K562 (cell line): ENCODE data around the gene PTPRU. TPM values are rescaled to one million over a fixed set of nuclear protein-coding genes. Genes with fewer than 3 reads are reported as not detected.

Experiments used
- ATAC-seq: fragments of 200-7000 bp; cut with Tn5 transposase; 3 replicates; pipeline ENCODE4 v1.9.1; 2020; ENCODE audit warnings: moderate library complexity
- BruUV-seq: library from RNA; stranded (reverse); fragments of 400-500 nt; replicated peaks from 2 replicates; lab custom pipeline; 2021; lab: Mats Ljungman, UMichigan
- CTCF ChIA-PET: fragments of 300-600 bp; formaldehyde crosslinking; extraction: SDS; loops from one replicate; lab custom pipeline; 2021; ENCODE audit warnings: low intra/inter-chr PET ratio; lab: Yijun Ruan, JAX
- POLR2A ChIA-PET: fragments of 300-600, 350-650 bp; sonication (Branson Sonifier 250); formaldehyde crosslinking; extraction: SDS; loops from one replicate; lab custom pipeline; 2021; ENCODE audit warnings: antibody characterized with exemption, inconsistent platforms; lab: Yijun Ruan, JAX
- DNase-seq, 4 experiments: peaks; one replicate each; pipeline versions ENCODE4 v3.0.0 to v3.0.0-alpha.2; 2011 to 2018; ENCODE audit warnings: low spot score in 3 of 4, mixed read lengths in 3 of 4; ENCODE audit errors: extremely low read depth in 1 of 4
- FAIRE-seq: peaks from 2 replicates; lab custom pipeline; 2011; peaks lifted over from hg19 to GRCh38; lab: Jason Lieb, UNC
- H2AFZ ChIP-seq: 2 replicates; pipeline ENCODE4 v1.6.0; 2011; ENCODE audit warnings: low read depth, low read length, control low read depth, inconsistent platforms
- H3K27ac ChIP-seq: fragments of 200-600 bp; 3 replicates; pipeline ENCODE4 v1.8.0; 2011; ENCODE audit warnings: low read depth, mild to moderate bottlenecking, control low read depth, inconsistent platforms, low read length, moderate library complexity, mixed read lengths; ENCODE audit errors: extremely low read depth
- H3K27me3 ChIP-seq, 2 experiments: fragments of 300-600 bp in 1 of 2; 2 replicates in 1 of 2; 3 replicates in 1 of 2; pipeline versions ENCODE4 v1.6.0 to v1.8.0; 2011; ENCODE audit warnings: inconsistent platforms in 2 of 2, low read length in 2 of 2, mild to moderate bottlenecking in 1 of 2, mixed read lengths in 1 of 2, moderate library complexity in 1 of 2; ENCODE audit not compliant: control insufficient read depth in 2 of 2, insufficient read depth in 2 of 2
- H3K36me3 ChIP-seq: fragments of 300-600 bp; 3 replicates; pipeline ENCODE4 v1.8.0; 2011; ENCODE audit warnings: mild to moderate bottlenecking, low read length, inconsistent platforms; ENCODE audit not compliant: control insufficient read depth, insufficient read depth
- H3K4me1 ChIP-seq, 2 experiments: fragments of 200-600 bp in 1 of 2; replicated peaks in 1 of 2; 2 replicates in 1 of 2; 3 replicates in 1 of 2; pipeline versions ENCODE4 v1.5.1 to v1.8.0; 2011; ENCODE audit warnings: inconsistent platforms in 2 of 2, low read length in 2 of 2, mild to moderate bottlenecking in 1 of 2, mixed read lengths in 1 of 2, moderate library complexity in 1 of 2; ENCODE audit not compliant: control insufficient read depth in 2 of 2, insufficient read depth in 2 of 2
- H3K4me2 ChIP-seq: 2 replicates; pipeline ENCODE4 v1.6.1; 2011; ENCODE audit warnings: low read length, control low read depth, inconsistent platforms, mixed read lengths; ENCODE audit not compliant: insufficient read depth
- H3K4me3 ChIP-seq: fragments of 200-600 bp; sonication (generic), shearing (Covaris generic); 2 replicates; pipeline ENCODE4 v1.5.1; 2016; ENCODE audit warnings: control low read depth, inconsistent platforms
- H3K79me2 ChIP-seq: fragments of 200-600 bp; 3 replicates; pipeline ENCODE4 v1.8.0; 2011; ENCODE audit warnings: low read length, inconsistent platforms; ENCODE audit not compliant: control insufficient read depth, insufficient read depth
- H3K9ac ChIP-seq, 2 experiments: 2 replicates each; pipeline versions ENCODE4 v1.6.0 to v1.6.1; 2011; ENCODE audit warnings: low read depth in 2 of 2, low read length in 2 of 2, control low read depth in 1 of 2, inconsistent platforms in 1 of 2, mild to moderate bottlenecking in 1 of 2, mixed read lengths in 1 of 2; ENCODE audit not compliant: insufficient read depth in 1 of 2
- H3K9me1 ChIP-seq: one replicate; pipeline ENCODE4 v1.6.0; 2011; ENCODE audit warnings: inconsistent platforms, mild to moderate bottlenecking, low read length, moderate library complexity; ENCODE audit not compliant: control insufficient read depth, insufficient read depth
- H3K9me3 ChIP-seq: replicated peaks from 2 replicates; pipeline ENCODE4 v1.5.1; 2011; ENCODE audit warnings: low read depth, low read length, inconsistent platforms; ENCODE audit not compliant: control insufficient read depth, insufficient read depth
- H4K20me1 ChIP-seq: replicated peaks from 2 replicates; pipeline ENCODE4 v1.6.1; 2011; ENCODE audit warnings: low read length, inconsistent platforms, mixed read lengths; ENCODE audit not compliant: control insufficient read depth, insufficient read depth
- ARID4B ChIP-seq: sonication (generic); formaldehyde crosslinking; IDR thresholded peaks from 2 replicates; pipeline ENCODE4 v1.8.0; 2022; ENCODE audit warnings: mild to moderate bottlenecking, missing genetic modification reagents
- CEBPB ChIP-seq: fragments of 450-650 bp; IDR thresholded peaks from 2 replicates; pipeline ENCODE4 v1.6.1; 2016; ENCODE audit warnings: missing genetic modification characterization, missing compliant biosample characterization
- CLOCK ChIP-seq: fragments of 250-450 bp; sonication (Bioruptor Pico); IDR thresholded peaks from 2 replicates; pipeline ENCODE4 v1.4.0; 2020; ENCODE audit warnings: mild to moderate bottlenecking, moderate library complexity, borderline replicate concordance
- GATA2 ChIP-seq: sonication (generic); formaldehyde crosslinking; IDR thresholded peaks from 2 replicates; pipeline ENCODE4 v1.4.0; 2020; ENCODE audit warnings: mild to moderate bottlenecking, missing genetic modification reagents
- KDM4B ChIP-seq, 2 experiments: fragments of 450-650 bp in 1 of 2; sonication (generic) in 1 of 2; IDR thresholded peaks; 2 replicates each; pipeline ENCODE4 v1.6.1; 2016 to 2017; ENCODE audit warnings: borderline replicate concordance in 2 of 2, antibody characterized with exemption in 1 of 2, low read depth in 1 of 2, mild to moderate bottlenecking in 1 of 2
- MCM5 ChIP-seq: fragments of 450-650 bp; IDR thresholded peaks from 2 replicates; pipeline ENCODE4 v1.6.1; 2016; ENCODE audit warnings: low read depth
- NRF1 ChIP-seq, 2 experiments: fragments of 450-650 bp; IDR thresholded peaks in 1 of 2; conservative IDR thresholded peaks in 1 of 2; 2 replicates each; pipeline ENCODE4 v1.6.1; 2014; ENCODE audit warnings: mild to moderate bottlenecking in 2 of 2
- OTX1 ChIP-seq: fragments of 450-650 bp; formaldehyde crosslinking; IDR thresholded peaks from 2 replicates; pipeline ENCODE4 v1.4.0; 2022; ENCODE audit warnings: mild to moderate bottlenecking
- PHF20 ChIP-seq: fragments of 450-650 bp; IDR thresholded peaks from 2 replicates; pipeline ENCODE4 v1.6.1; 2018; ENCODE audit not compliant: partially characterized antibody
- SPI1 ChIP-seq: IDR thresholded peaks from 2 replicates; pipeline ENCODE4 v1.6.1; 2011; ENCODE audit warnings: low read depth, low read length, control low read depth, borderline replicate concordance
- WGBS: fragments of 100-300 bp; shearing (Covaris generic); methylation state at CpG from one replicate; pipeline ENCODE4 v1.1.6; 2016; ENCODE audit warnings: low coverage, mixed read lengths; ENCODE audit not compliant: insufficient coverage; ENCODE audit errors: missing lambda C conversion rate; 5-methylcytosine and 5-hydroxymethylcytosine counted together
- in situ Hi-C: fragments of 300-500 bp; cut with MboI; formaldehyde crosslinking; loops from 4 replicates; pipeline ENCODE4 v1.15.0; 2018; ENCODE audit warnings: inconsistent platforms, mixed read lengths
- intact Hi-C: fragments of 100-400 bp; cut with micrococcal nuclease; formaldehyde crosslinking; loops from 2 replicates; pipeline ENCODE4 v1.14.2; 2022
- polyA plus RNA-seq, 8 experiments: library from polyadenylated mRNA; depleted of rRNA in 4 of 8; stranded (reverse) in 5 of 8; unstranded in 3 of 8; fragments of >200 nt; fragmentation: Nextera tagmentation in 2 of 8; fragmentation: Illumina TruSeq in 1 of 8; extraction: Ambion mirVana in 2 of 8; extraction: Trizol in 1 of 8; gene quantifications; 2 replicates each; pipeline versions ENCODE4 v1.2.1 to v1.2.3, GENCODE V29; 2011 to 2014; ENCODE audit warnings: inconsistent platforms in 1 of 8, missing spikeins in 1 of 8
- total RNA-seq, 7 experiments: library from RNA; depleted of rRNA in 6 of 7; stranded (reverse); fragments of >200 nt in 6 of 7; fragmentation: Illumina TruSeq in 2 of 7; extraction: Trizol in 2 of 7; gene quantifications; 2 replicates each; pipeline versions ENCODE4 v1.2.1 to v1.2.3, GENCODE V29; 2011 to 2021; ENCODE audit warnings: low replicate concordance in 1 of 7
- TF ChIP-seq, protein P1 (sequence below): fragments of 250-450 bp; sonication (Bioruptor Pico); IDR thresholded peaks from 2 replicates; pipeline ENCODE4 v1.8.0; 2022; ENCODE audit warnings: moderate library complexity, mild to moderate bottlenecking, inconsistent platforms

PTPRU gene
- total and polyA plus RNA-seq, 9 of the 15 experiments (the other 6 are each of a cell fraction or from before 2014, with no cell fraction given) = 0.01 to 2.9 (median 1.0) TPM

GRCh38 chr1:29281571-29281970, 45.2 kb downstream of the PTPRU start:
- CTCF ChIA-PET = no interaction called here
- WGBS = 46% methylated on average over 3 of the region's 3 CpGs
- DNase-seq (no peak), FAIRE-seq (peak; percentile 26), ATAC-seq (no peak)
- Histone ChIP-seq H2AFZ (no peak overlapping the region), H3K9me3 (no peaks in the 10 kb centered on the region), H3K4me1 (peaks cover 11 to 25% of the 10 kb centered on the region in 2 experiments; a peak in 4 of 5 replicates), H3K9ac (no peak overlapping the region), H3K4me3 (no peak overlapping the region), H3K27ac (no peak overlapping the region), H3K4me2 (no peak overlapping the region), H4K20me1 (no peaks in the 10 kb centered on the region), H3K79me2 (no peaks in the 10 kb centered on the region), H3K27me3 (peaks cover 4 to 16% of the 10 kb centered on the region in 2 experiments), H3K9me1 (no peaks in the 10 kb centered on the region), H3K36me3 (no peaks in the 10 kb centered on the region)
- POLR2A ChIA-PET = interaction anchor here (1.4 kb wide), 1 partner anchor 36 kb away, joined by 3 read pairs; no protein-coding TSS in a partner anchor
- intact Hi-C loops = no loop called here
- no TSS peak for BruUV-seq
- in situ Hi-C loops = no loop called here
- TF ChIP-seq GATA2 (CRISPR knock-in tag) (no peak), MCM5 (no peak), OTX1 (CRISPR knock-in tag) (no peak), CEBPB (tag) (no peak), ARID4B (CRISPR knock-in tag) (no peak), CLOCK (no peak), NRF1 (conservative IDR thresholded peaks at IDR 0.05 in 1 of 2, IDR thresholded peaks at IDR 0.05 in 1 of 2) (no peak), SPI1 (no peak), KDM4B (IDR thresholded peaks at IDR 0.05; ENCODE audit: borderline replicate concordance in 2 of 2, low read depth in 1 of 2) (no peak), PHF20 (no peak)
- TF ChIP-seq, protein P1, sequence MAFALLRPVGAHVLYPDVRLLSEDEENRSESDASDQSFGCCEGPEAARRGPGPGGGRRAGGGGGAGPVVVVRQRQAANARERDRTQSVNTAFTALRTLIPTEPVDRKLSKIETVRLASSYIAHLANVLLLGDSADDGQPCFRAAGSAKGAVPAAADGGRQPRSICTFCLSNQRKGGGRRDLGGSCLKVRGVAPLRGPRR (CRISPR knock-in tag) = no peak
